22Rv1 (cell line): ENCODE data around the gene KDM2A.

Experiments
- CTCF ChIP-seq: fragments of 450-650 bp; IDR thresholded peaks from 2 replicates; pipeline ENCODE4 v1.5.1; 2017; ENCODE audit warnings: mild to moderate bottlenecking
- ZFX ChIP-seq: fragments of 450-650 bp; IDR thresholded peaks from 2 replicates; pipeline ENCODE4 v1.6.1; 2017; ENCODE audit warnings: antibody characterized with exemption, borderline replicate concordance

- TF ChIP-seq CTCF (no peak), ZFX (no peak)
Measured at GRCh38 chr11:67282876-67283371, 163.9 kb downstream of the KDM2A start.
